HG02885 (cell line): Measurements from ENCODE around the gene PSMD11.
"Not testable (repeated sequence)": the region's sequence is repeated elsewhere in the genome, so short reads cannot be mapped to it uniquely, and the experiment has no call there.

Experiments used
- ATAC-seq: cut with Tn5 transposase; IDR thresholded peaks from one replicate; pipeline ENCODE4 v1.9.1; 2021; ENCODE audit warnings: mild to moderate bottlenecking; ENCODE audit not compliant: unreplicated experiment, poor library complexity

PSMD11 gene

DNA sequence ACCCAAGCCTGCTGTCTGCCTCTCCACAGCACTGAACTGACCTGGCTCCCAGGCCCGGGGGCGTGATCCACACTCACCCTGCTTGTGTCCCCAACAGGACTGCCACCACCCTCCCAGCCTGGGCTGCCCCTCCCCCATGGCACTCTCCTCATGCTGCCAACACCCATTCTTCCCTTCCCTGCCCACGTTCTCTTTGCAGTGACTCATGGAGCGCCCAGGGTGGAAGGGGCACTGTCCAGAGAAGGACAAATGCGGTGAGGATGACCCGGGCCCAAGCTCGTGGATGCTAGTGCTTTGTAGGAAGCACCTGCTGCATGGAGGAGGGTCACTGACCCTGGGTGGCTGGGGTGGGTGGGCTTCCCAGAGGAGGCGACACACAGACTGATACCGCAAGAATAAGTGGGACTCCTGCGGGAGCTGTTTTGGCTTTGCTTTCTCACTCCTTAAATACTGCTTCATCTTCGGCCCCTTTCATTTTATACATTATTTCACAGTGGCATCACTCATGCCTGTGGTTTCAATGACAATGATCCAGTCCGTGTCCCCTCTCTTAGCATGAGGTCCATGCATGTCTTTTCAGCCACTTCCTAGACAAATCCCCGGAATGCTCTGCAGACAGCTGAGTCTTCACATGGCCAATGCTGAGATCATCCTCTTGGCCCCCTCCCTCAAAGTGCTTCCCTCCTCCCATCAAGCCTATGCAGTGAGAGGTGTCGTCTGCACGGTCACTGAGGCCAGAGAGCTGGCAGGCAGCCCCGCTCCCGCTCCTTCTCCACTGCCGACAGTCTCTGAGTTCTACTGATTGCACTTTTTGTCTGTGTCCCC, 60.1 kb downstream of the PSMD11 start:
- no peak for ATAC-seq

DNA sequence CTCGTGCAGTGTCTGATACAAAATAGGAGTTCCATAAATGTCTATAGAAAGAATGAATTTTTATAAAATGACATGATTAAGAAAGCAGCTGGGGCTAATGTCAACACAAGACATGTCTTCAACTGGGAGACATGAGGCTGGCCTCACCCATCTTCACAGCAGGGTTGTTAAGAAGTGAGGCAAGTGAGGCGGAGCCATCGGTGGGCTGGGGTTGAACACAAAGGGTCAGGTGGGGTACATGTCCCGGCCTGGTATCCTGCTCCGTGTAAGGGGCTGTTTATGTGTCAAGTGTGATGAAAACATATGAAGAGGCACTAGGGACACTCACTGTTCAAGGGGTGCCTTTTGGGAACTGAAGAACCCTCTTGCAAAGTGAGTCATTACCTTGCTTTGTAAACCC, 64.6 kb downstream of the PSMD11 start:
- ATAC-seq: no peak

DNA sequence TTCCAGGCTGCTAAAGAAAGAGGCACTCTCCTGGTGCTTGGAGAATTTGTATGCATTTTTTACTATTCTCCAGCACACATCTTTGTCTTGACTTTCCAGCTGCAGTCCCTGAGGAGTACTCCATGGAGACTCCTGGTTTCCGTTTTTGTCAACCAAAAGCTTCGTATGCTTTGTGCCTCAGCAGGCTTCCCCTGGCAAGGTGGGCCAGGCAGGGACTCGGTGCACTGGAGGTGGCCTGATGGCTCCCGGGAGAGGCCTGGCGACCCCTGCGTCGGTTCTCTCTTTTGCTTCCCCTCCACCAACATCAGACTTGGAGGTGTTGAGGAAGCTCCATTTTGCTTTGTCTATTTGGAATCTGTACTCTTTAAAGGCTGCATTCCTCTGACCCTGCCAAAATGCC, 66.2 kb downstream of the PSMD11 start:
- ATAC-seq: no peak

DNA sequence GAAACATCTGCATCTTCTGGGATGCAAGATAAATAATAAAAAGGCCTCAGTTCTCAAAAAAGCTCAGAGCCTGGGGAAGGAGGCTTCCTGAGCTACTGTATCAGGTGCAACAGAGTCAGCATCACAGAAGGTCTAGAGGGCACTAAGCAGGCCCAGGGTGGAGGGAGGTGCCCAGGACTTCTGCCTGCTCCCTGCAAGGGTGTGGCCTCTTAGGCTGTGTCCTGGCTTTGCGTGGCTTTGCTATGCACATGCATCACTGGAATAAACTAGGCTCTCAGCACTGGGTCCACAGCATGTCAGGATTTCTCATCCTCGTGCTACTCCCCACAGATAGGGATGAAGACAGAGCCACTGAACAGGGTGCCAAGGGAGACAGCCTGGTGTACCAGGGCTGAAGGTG, 68.0 kb downstream of the PSMD11 start:
- ATAC-seq: no peak

DNA sequence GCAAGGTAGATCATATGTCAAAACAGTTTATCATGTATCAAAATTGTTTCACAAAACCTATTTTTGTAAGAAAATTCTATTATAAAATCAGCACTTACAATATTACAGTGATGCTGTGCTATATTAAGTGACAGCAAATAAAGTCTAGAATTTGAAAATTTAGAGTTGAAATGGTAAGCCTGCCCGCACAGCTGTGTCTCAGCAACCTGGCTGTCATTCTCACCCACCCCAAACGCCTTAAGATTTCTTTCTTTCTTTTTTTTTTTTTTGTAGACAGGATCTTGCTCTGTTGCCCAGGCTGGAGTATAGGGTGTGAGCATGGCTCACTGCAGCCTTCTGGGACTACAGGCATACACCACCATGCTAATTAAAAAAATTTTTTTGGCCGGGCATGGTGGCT, 69.3 kb downstream of the PSMD11 start:
- ATAC-seq: no peak

DNA sequence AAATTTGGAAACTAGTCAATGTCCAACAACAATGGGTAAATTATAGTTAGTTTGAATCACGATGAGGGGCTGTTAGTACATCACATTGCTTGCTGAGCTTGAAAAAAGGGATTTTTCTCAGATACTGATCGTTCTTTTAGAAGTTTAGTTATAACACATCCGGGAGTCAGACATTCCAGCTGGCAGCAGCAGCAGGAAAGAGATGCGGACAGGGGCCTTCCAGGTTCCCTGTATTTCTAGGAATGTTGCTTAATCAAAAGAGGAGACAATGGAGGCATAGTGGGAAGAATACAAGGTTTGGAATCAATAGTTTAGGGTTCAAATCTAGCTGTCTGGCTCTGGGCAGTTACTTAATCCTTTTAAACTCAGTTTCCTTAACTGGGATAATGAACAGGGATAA, 70.3 kb downstream of the PSMD11 start:
- ATAC-seq: no peak

DNA sequence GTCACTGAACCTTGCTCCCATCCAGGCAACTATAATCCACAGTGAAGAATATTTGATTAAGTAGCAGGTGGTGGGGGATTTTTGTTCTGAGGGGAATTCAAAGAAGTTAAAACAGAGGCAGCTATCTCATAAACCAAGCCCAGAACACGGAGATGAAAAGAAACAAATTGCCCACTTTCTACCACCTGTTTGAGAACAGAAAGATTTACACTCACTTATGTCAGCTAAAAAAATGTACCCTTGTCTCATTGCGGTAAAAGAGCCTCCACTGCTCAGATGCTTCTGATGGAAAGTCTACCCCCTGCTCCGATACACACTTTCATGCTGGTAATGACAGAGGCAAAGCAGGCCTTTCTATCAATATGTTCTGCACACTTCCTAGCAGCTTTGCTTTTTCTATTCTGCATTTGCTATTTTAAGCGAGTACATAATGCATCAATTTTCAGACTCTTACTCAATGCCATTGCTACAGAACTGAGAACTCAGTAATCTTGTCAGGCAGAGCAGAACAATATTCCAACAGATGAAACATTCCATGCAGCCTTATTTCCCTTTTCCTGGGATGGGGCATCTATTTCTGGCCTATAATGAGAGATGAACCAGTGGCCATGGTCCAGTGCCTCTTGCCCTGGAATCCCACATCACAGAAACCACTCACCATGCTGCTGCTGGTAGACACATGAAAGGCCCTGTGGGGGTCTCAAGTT, 71.5 kb downstream of the PSMD11 start:
- peak; percentile 48 for ATAC-seq

DNA sequence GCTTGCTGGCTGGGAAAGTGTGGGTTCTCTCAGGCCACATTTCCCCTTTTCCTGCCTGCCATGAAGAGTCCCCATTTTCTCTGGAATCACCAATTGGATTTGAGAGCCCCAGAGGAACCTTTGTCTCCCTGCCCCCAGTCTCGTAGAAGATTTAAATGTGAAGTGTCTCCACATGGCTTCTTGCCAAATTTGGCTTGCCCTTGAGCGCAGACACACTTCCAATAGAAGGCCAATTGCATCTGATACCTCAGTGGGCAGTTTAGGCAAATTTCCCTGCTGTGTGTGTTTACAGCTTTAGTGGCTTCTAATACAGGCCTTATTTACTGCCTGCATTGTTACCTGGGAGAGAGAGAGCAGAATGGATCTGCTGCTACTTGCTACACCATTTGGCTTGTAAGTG, 72.1 kb downstream of the PSMD11 start:
- ATAC-seq: no peak

DNA sequence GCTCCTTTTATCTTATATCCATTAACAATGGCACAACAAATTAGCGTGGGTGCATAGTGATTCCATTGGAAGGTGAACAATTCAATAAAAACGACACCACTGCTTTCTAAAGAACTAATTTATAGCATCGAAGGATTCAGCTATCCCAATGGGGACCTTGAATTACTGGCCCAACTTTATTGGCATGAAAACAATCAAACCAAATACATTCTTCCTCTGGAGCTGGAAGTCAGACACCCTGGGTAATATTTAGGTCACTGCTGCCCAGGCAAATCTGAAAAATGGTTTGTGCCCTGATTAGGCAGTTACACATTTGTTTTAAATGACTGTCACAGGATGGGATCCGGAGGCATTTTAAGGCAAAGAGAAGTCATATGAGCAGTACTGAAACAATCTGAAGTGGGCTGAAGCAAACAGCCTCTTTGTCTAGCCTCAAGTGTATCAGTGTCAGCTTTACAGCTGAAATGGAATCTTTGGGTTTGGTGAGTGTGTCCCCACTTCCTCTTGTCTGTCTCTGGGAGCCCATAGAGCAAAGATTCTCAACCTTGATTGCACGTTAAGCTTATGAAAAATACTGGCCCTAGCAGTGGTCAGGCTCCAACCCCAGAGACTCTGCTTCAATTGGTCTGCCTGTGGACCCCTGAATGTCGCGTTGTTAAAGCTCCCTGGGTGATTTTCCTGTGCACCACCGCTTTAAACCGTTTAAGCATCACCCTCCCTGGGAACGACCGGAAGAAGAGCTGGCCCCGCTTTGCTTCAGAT, 72.8 kb downstream of the PSMD11 start:
- ATAC-seq: peak; percentile 39

DNA sequence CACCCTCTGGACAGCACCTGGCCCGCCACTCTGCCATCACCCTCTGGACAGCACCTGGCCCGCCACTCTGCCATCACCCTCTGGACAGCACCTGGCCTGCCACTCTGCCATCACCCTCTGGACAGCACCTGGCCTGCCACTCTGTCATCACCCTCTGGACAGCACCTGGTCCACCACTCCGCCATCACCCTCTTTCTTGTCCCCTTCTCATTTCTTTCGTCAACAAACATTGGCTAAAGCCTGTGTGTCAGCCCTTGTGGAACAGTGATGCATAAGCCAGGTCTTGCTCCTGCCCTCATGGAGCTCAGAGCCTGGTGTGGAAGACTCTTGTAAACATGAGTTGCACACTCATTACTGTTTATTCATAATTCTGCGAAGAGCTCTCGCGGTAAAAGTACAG, 73.7 kb downstream of the PSMD11 start:
- ATAC-seq: no peak

DNA sequence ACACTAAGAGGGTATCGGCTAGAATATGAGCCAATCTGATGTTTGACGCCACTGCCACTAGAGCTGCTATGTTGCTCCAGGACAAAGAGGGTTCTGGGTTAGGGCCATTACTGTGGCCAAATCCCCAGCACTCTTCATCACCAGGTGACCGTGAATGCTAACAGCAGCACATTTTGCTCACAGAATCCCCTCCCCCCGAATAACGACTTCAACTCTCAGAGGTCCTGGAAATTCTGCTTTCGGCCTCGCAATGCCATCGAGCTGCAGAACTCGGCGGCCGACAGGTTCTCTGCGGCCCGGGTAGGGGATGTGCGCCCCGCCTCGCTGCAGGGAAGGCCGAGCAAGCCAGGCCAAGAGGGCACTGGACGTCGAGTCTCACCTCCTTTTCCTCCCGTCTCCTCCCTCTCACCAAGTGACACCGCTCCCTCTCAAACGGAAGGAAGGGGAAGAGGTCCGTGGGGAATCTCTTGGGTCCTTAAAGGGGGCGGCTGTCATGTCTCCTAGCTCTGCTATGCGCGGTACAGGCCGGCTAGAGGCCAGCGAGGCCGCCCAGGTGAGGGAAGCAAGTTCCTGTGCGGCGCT, 74.4 kb downstream of the PSMD11 start:
- no peak for ATAC-seq

DNA sequence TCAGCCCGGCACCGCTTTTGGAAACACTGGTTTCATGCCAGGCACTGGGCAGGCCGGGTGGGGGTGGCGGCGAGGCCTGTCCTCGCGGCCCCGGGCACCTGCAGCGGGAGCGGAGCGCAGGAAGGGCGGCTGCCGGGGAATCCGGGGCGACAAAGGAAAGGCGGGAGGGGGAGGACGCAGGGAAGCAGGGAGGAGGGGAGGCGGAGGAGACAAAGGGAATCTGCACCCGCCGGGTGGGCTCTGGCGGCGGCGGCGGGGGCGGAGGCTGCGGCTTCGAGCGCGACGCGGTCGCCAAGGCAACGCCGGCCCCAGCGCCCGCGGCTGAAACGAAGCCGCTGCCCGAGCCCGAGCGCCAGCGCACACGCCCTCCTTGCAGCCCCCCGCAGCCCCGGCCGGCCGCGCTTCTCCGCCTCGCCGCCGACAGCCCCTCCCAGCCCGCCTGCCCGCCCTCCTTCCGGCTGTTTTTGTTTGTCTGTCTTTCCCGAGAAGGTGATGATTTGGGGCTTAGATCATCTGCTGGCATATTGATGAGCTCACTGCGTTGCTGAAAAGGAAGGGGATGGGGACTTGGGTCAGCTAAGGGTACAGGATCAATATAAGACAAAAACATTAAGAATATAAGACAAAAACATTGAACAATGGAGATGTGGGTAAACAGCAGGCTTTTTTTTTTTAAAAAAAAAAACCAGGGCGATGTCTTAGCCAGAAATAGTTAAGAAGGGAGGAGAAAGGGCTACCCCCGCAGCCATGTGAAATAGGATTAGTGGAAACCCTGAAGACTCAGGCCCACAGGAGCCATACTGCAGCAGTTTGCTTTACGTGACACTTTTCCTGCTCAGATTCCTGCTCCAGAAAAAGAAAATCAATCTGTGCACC, 75.2 kb downstream of the PSMD11 start:
- no peak for ATAC-seq

DNA sequence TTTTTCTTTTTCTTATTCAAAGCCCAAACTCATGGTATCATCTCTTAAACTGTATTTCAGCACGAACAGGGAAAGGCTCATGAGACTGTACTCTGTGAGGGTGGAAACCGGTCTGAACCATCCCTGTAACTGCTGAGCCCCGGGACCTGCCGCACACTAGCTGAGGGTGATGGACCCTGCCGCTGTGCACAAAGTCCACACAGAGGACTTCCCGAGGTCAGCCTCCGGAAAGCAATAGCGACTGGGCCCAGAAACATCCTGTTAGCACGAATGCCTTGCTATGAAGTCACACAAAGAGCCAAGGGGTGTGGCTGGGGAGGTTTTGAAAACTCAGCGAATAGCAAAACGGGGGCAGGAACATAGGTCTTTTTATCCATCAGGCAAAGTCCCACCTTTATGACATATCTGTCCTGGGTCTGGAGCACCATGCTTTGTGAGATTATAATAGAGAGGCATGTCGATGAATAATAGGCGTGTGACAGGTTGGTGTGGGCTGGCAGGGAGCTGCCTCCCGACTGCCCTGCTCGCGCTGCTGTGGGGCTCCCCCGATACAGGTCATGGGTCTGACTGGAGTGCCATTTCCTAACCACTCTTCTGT, 75.9 kb downstream of the PSMD11 start:
- ATAC-seq: no peak

DNA sequence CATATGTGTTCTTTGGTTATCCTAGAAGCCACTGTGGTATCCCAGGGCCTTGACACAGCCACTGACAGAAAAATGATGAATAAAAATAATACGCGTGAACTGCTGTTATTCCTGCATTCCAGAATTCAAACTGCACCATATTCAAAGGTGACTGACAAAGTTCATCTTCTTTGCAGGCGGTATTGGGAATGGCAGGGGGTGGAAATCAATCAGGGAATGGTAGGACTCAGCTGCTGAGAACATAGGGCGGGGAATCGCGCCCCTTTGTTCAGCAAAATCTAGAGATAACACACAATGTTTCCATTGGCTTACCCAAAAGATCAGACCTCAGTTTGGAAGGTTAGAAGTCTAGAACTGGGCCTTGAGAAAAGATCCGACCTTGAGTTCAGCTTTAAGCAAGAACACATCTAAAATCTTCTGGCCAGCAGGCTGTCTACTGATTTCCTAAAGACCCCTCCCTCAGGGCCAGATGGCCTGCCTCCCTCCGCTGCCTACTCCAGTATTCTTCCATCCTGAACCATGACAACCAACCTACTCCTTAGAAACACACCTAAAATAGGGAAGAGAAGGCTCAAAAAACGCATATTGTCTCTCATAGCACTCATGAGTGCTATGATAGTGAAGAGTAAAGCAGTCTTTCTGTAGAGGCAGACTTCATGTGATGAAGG, 76.6 kb downstream of the PSMD11 start:
- no peak for ATAC-seq

DNA sequence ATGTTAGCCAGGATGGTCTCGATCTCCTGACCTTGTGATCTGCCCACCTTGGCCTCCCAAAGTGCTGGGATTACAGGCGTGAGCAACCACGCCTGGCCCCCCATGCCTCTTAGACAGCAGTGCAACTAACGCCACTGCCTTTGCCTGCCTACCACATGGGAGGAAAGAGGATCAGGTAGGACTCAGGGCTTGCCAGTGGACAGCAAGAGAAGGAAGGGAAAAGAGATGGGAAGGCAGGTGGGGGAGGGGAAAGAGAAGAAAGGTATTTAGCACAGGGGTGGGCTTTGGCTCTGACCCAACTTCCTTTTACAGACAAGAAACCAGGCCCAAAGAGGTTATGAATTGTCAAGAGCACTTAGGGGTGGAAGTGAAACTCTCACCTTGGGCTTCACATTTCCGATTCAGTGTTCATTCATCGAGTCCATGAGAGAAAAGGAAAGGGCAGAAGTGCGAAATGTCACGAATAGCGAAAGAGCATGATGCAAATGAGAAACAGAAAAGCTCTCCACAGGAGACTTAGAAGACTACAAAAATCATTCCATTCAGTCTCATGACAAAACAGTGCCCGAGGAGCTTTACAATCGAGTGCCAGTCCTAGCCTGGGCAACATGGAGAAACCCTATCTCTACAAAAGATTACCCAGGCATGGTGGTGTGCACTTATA, 78.8 kb downstream of the PSMD11 start:
- peak; percentile 58 for ATAC-seq

DNA sequence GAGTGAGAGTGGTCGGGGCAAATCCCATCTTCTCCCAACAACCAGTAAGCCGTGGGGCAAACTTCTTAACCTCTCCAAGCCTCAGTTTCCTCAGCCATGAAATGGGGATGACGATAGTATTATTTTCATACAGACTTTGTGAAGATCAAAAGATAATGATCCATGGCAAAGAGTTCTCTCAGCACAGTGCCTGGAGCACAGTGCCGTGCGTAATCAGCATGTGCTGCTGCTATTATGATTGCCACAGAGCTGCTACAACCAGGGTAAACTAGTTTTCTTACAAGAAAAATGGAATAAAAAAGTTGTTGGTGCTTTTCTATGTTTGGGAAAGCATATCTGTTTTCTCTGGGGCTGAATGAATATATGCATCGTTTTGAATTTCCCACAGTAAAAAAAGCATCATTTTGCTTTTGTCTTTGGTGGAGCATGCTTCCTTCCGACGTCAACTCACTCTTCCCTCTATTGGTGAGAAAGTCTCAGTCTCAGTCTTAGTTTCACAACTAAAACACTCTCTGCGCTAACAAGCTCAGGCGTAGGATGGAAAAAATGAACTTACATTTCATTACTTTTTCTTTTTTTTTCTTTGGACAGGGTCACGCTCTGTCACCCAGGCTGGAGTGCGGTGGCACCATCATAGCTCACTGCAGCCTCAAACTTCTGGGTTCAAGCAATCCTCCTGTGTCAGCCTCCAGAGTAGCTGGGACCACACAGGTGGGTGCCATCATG, 79.7 kb downstream of the PSMD11 start:
- peak; percentile 48 for ATAC-seq

DNA sequence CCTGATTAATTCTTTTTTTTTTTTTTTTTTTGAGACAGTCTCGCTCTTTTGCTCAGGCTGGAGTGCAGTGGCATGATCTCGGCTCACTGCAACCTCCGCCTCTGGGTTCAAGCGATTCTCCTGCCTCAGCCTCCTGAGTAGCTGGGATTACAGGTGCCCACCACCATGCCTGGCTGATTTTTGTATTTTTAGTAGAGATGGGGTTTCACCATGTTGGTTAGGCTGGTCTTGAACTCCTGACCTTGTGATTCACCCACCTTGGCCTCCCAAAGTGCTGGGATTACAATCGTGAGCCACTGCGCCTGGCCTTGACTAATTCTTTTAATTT, 80.2 kb downstream of the PSMD11 start:
- not testable (repeated sequence) for ATAC-seq

DNA sequence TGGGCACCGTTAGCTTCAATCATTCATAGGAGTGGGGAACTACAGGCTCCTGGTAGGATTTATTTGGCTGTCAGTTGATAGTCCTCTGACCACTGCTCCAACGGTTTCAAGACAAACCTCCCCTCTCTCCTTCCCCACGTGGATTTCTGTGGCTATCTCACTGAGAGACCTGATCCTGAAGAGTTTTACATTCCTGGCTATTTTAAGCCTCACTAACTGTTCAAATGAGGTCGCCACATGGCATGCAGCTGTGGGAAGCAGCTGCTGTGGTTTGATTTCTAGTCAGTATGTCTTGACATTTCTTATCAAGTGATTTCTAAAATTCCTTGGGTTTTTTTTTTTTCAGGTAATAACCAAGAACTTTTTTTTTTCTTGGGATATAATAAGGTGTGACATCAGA, 80.8 kb downstream of the PSMD11 start:
- no peak for ATAC-seq
